Thyroid gland (tissue), 4 donors: Measurements from ENCODE around the gene ECHS1. TPM values are rescaled to one million over a fixed set of nuclear protein-coding genes. Genes with fewer than 3 reads are reported as not detected.

Experiments used
- DNase-seq, 2 donors: peaks; one replicate each; pipeline ENCODE4 v3.0.0-alpha.2; 2019
- H3K27ac ChIP-seq, 3 donors: fragments of 200-600 bp; sonication (generic); 1 replicate in 2 of 3; 2 replicates in 1 of 3; pipeline ENCODE4 v1.5.1; 2016 to 2019; ENCODE audit warnings: mild to moderate bottlenecking in 1 of 3, moderate library complexity in 1 of 3
- H3K27me3 ChIP-seq: fragments of 200-600 bp; sonication (generic); one replicate; pipeline ENCODE4 v1.5.1; 2019
- H3K36me3 ChIP-seq, 2 donors: fragments of 200-600 bp; sonication (generic); one replicate each; pipeline ENCODE4 v1.5.1; 2016 to 2019
- H3K4me1 ChIP-seq, 2 donors: fragments of 200-600 bp; sonication (generic); one replicate each; pipeline ENCODE4 v1.5.1; 2017 to 2019
- H3K4me3 ChIP-seq, 3 donors: fragments of 200-600 bp; sonication (generic); replicated peaks in 1 of 3; 1 replicate in 2 of 3; 2 replicates in 1 of 3; pipeline ENCODE4 v1.5.1; 2016; ENCODE audit warnings: mild to moderate bottlenecking in 1 of 3
- H3K9me3 ChIP-seq: fragments of 200-600 bp; sonication (generic); one replicate; pipeline ENCODE4 v1.5.1; 2017
- CTCF ChIP-seq, 6 experiments: fragments of 200-600 bp in 3 of 6; fragments of 450-650 bp in 3 of 6; sonication (generic) in 3 of 6; IDR thresholded peaks; one replicate each; pipeline ENCODE4 v1.5.1; 2016 to 2019; ENCODE audit warnings: antibody characterized with exemption in 6 of 6, mild to moderate bottlenecking in 2 of 6, inconsistent platforms in 1 of 6, moderate library complexity in 1 of 6
- POLR2A ChIP-seq, 2 donors: fragments of 450-650 bp; IDR thresholded peaks; one replicate each; pipeline ENCODE4 v1.6.1; 2017; ENCODE audit warnings: antibody characterized with exemption in 2 of 2, mild to moderate bottlenecking in 2 of 2, moderate library complexity in 1 of 2
- WGBS, 2 donors: methylation state at CpG; one replicate each; pipeline ENCODE4 v1.1.5; 2017; 5-methylcytosine and 5-hydroxymethylcytosine counted together
- intact Hi-C: fragments of 100-400 bp; cut with DNase I; formaldehyde crosslinking; loops from one replicate; pipeline ENCODE4 v1.15.1; 2023
- total RNA-seq, 4 donors: library from RNA; depleted of rRNA; stranded (reverse); fragments of >200 nt; gene quantifications; one replicate each; pipeline ENCODE4 v1.2.3, GENCODE V29; 2016

Gene ECHS1
- total RNA-seq, 4 donors from 2014 or later: 73.9 to 135 (median 99.5) TPM

GRCh38 chr10:133393401-133394063 lies 20.4 kb upstream of the ECHS1 start:
- no peak for TF ChIP-seq CTCF (IDR thresholded peaks at IDR 0.05)
- no peak for TF ChIP-seq POLR2A (IDR thresholded peaks at IDR 0.05)
- no peaks in the 10 kb centered on the region for H3K9me3 ChIP-seq
- 19 to 24% methylated on average over 27 of the region's 27 CpGs for WGBS, 2 donors

GRCh38 chr10:133391761-133392518 lies 18.8 kb upstream of the ECHS1 start:
- Histone ChIP-seq H3K27ac (no peak overlapping the region), H3K36me3 (no peaks in the 10 kb centered on the region), H3K4me1 (peaks cover 14 to 15% of the 10 kb centered on the region in 2 donors), H3K9me3 (no peaks in the 10 kb centered on the region), H3K4me3 (no peak overlapping the region), H3K27me3 (no peaks in the 10 kb centered on the region)
- no peak for DNase-seq
- intact Hi-C loops: no loop called here
- TF ChIP-seq CTCF (IDR thresholded peaks at IDR 0.05): no peak
- no peak for TF ChIP-seq POLR2A (IDR thresholded peaks at IDR 0.05)
- WGBS, 2 donors: 90 to 91% methylated on average over 10 to 12 of the region's 12 CpGs

More at GRCh38 chr10:133393401-133394063, 20.4 kb upstream of the ECHS1 start:
- DNase-seq: peak; percentile 56 to 58
- Histone ChIP-seq H3K4me3 (peak overlapping the region in 1 of 3 donors; percentile 70), H3K27ac (peak overlapping the region; percentile 0 to 62 (median 42)), H3K4me1 (peaks cover 14 to 15% of the 10 kb centered on the region in 2 donors), H3K27me3 (no peaks in the 10 kb centered on the region), H3K36me3 (peaks cover 0 to 4% of the 10 kb centered on the region in 2 donors)
- intact Hi-C loops: no loop called here

- no peaks in the 10 kb centered on the region for H3K9me3 ChIP-seq
- no peak overlapping the region for H3K27ac ChIP-seq
- 95% methylated on average over 8 to 12 of the region's 12 CpGs for WGBS, 2 donors
- H3K27me3 ChIP-seq: no peaks in the 10 kb centered on the region
- H3K36me3 ChIP-seq: no peaks in the 10 kb centered on the region
- no peak overlapping the region for H3K4me3 ChIP-seq
- TF ChIP-seq CTCF (IDR thresholded peaks at IDR 0.05) (no peak), POLR2A (IDR thresholded peaks at IDR 0.05) (no peak)
- H3K4me1 ChIP-seq: peaks cover 14 to 15% of the 10 kb centered on the region in 2 donors
- intact Hi-C loops: no loop called here
- no peak for DNase-seq
Measured at GRCh38 chr10:133391249-133391635, 18.1 kb upstream of the ECHS1 start.

GRCh38 chr10:133390597-133391248 lies 17.6 kb upstream of the ECHS1 start:
- Histone ChIP-seq H3K36me3 (no peaks in the 10 kb centered on the region), H3K27ac (no peak overlapping the region), H3K4me1 (peaks cover 14 to 15% of the 10 kb centered on the region in 2 donors), H3K9me3 (no peaks in the 10 kb centered on the region), H3K4me3 (no peak overlapping the region), H3K27me3 (no peaks in the 10 kb centered on the region)
- no peak for TF ChIP-seq POLR2A (IDR thresholded peaks at IDR 0.05)
- no peak for TF ChIP-seq CTCF (IDR thresholded peaks at IDR 0.05)
- 89 to 95% methylated on average over 19 of the region's 19 CpGs for WGBS, 2 donors
- intact Hi-C loops: no loop called here
- DNase-seq: no peak
